Natural killer cell (primary cell): Measurements from ENCODE around the gene GRM5. TPM values are rescaled to one million over a fixed set of nuclear protein-coding genes. Genes with fewer than 3 reads are reported as not detected.

Experiments
- ATAC-seq, 3 donors: fragments of 150-1000 bp in 2 of 3; fragments of 200-7000 bp in 1 of 3; cut with Tn5 transposase; 1 replicate in 1 of 3; 2 replicates in 2 of 3; pipeline ENCODE4 v1.10.0; 2021; ENCODE audit warnings: mild to moderate bottlenecking in 2 of 3, moderate library complexity in 2 of 3
- DNase-seq, 2 donors: peaks; one replicate each; pipeline versions ENCODE4 v3.0.0 to v3.0.0-alpha.2; 2013 to 2021; ENCODE audit warnings: mixed read lengths in 1 of 2
- H3K27ac ChIP-seq: one replicate; pipeline ENCODE4 v1.5.1; 2013; ENCODE audit warnings: mild to moderate bottlenecking, low read length
- H3K27me3 ChIP-seq: one replicate; pipeline ENCODE4 v1.6.1; 2013; ENCODE audit warnings: low read length; ENCODE audit not compliant: control insufficient read depth, insufficient read depth
- H3K36me3 ChIP-seq: one replicate; pipeline ENCODE4 v1.6.1; 2013; ENCODE audit warnings: low read length; ENCODE audit not compliant: control insufficient read depth, insufficient read depth
- H3K4me1 ChIP-seq: one replicate; pipeline ENCODE4 v1.6.1; 2013; ENCODE audit warnings: low read length; ENCODE audit not compliant: control insufficient read depth, insufficient read depth
- H3K4me3 ChIP-seq: one replicate; pipeline ENCODE4 v1.5.1; 2013; ENCODE audit warnings: low read length
- H3K9me3 ChIP-seq: one replicate; pipeline ENCODE4 v1.6.1; 2013; ENCODE audit warnings: low read length; ENCODE audit not compliant: control insufficient read depth, insufficient read depth
- H3K27ac Mint-ChIP-seq, 2 donors: one replicate each; pipeline ENCODE4 v1.8.0; 2022; ENCODE audit warnings: mild to moderate bottlenecking in 2 of 2, mixed read lengths in 2 of 2, moderate library complexity in 1 of 2
- H3K27me3 Mint-ChIP-seq, 2 donors: one replicate each; pipeline ENCODE4 v1.8.0; 2022; ENCODE audit warnings: low read depth in 2 of 2, mixed read lengths in 2 of 2
- H3K36me3 Mint-ChIP-seq: one replicate; pipeline ENCODE4 v1.8.0; 2022; ENCODE audit warnings: mixed read lengths
- H3K4me1 Mint-ChIP-seq, 2 donors: one replicate each; pipeline ENCODE4 v1.8.0; 2022; ENCODE audit warnings: mixed read lengths in 2 of 2
- H3K4me3 Mint-ChIP-seq: one replicate; pipeline ENCODE4 v1.8.0; 2022; ENCODE audit warnings: mild to moderate bottlenecking, moderate library complexity, mixed read lengths
- H3K9me3 Mint-ChIP-seq, 2 donors: one replicate each; pipeline ENCODE4 v1.8.0; 2022; ENCODE audit warnings: mixed read lengths in 2 of 2
- CTCF ChIP-seq: fragments of 200-600 bp; IDR thresholded peaks from one replicate; pipeline ENCODE4 v1.8.0; 2022; ENCODE audit warnings: antibody characterized with exemption
- WGBS: methylation state at CpG from one replicate; pipeline ENCODE4 v1.1.7; 2013; ENCODE audit warnings: missing lambda C conversion rate; ENCODE audit not compliant: insufficient coverage; 5-methylcytosine and 5-hydroxymethylcytosine counted together
- intact Hi-C: fragments of 100-400 bp; cut with micrococcal nuclease; formaldehyde crosslinking; loops from one replicate; pipeline ENCODE4 v1.14.2; 2022
- total RNA-seq, 4 donors: library from RNA; stranded (reverse); fragments of 120-200 nt in 1 of 4; gene quantifications; one replicate each; pipeline versions ENCODE4 v1.2.3 to v1.2.4, GENCODE V29; 2013 to 2022

GRM5 gene
- total RNA-seq, 3 donors from 2014 or later (not counting 1 experiment from before 2014, with no cell fraction given): not detected

GRCh38 chr11:88596786-88597185 is 469.0 kb downstream of the GRM5 start:
- Histone ChIP-seq H3K27ac (no peak overlapping the region), H3K4me3 (no peak overlapping the region), H3K9me3 (no peaks in the 10 kb centered on the region), H3K36me3 (no peaks in the 10 kb centered on the region), H3K4me1 (no peaks in the 10 kb centered on the region), H3K27me3 (no peaks in the 10 kb centered on the region)
- no peak for TF ChIP-seq CTCF
- Mint-ChIP-seq H3K27ac (no peak overlapping the region), H3K36me3 (no peaks in the 10 kb centered on the region), H3K4me1 (no peaks in the 10 kb centered on the region), H3K27me3 (peaks cover 0 to 5% of the 10 kb centered on the region in 2 donors), H3K9me3 (peaks cover 0 to 2% of the 10 kb centered on the region in 2 donors), H3K4me3 (no peak overlapping the region)
- no CpG with 5 or more reads among the region's 2 CpGs for WGBS
- intact Hi-C loops: no loop called here
- no peak for ATAC-seq
- DNase-seq: no peak

GRCh38 chr11:88594274-88594950 is 471.4 kb downstream of the GRM5 start:
- no peaks in the 10 kb centered on the region for H3K36me3 Mint-ChIP-seq
- H3K4me3 Mint-ChIP-seq: no peak overlapping the region
- 100% methylated on average over 1 of the region's 2 CpGs for WGBS
- TF ChIP-seq CTCF: no peak
- Histone ChIP-seq H3K4me1 (no peaks in the 10 kb centered on the region), H3K27me3 (no peaks in the 10 kb centered on the region), H3K27ac (no peak overlapping the region), H3K9me3 (no peaks in the 10 kb centered on the region), H3K4me3 (no peak overlapping the region), H3K36me3 (no peaks in the 10 kb centered on the region)
- H3K27ac Mint-ChIP-seq: no peak overlapping the region
- intact Hi-C loops: no loop called here
- H3K27me3 Mint-ChIP-seq: peaks cover 0 to 2% of the 10 kb centered on the region in 2 donors
- ATAC-seq (no peak), DNase-seq (no peak)
- no peaks in the 10 kb centered on the region for H3K4me1 Mint-ChIP-seq
- H3K9me3 Mint-ChIP-seq: no peaks in the 10 kb centered on the region

- WGBS: 80% methylated on average over 1 of the region's 3 CpGs
- H3K36me3 Mint-ChIP-seq: no peaks in the 10 kb centered on the region
- H3K4me1 Mint-ChIP-seq: no peaks in the 10 kb centered on the region
Measured at GRCh38 chr11:88590361-88590760, 475.4 kb downstream of the GRM5 start.

More at GRCh38 chr11:88590361-88590760, 475.4 kb downstream of the GRM5 start:
- no peak overlapping the region for H3K27ac ChIP-seq
- no peaks in the 10 kb centered on the region for H3K9me3 Mint-ChIP-seq
- H3K9me3 ChIP-seq: no peaks in the 10 kb centered on the region
- intact Hi-C loops: no loop called here
- no peak for TF ChIP-seq CTCF
- peaks cover 0 to 6% of the 10 kb centered on the region in 2 donors for H3K27me3 Mint-ChIP-seq
- no peaks in the 10 kb centered on the region for H3K36me3 ChIP-seq
- DNase-seq: no peak
- no peak overlapping the region for H3K4me3 ChIP-seq
- H3K27me3 ChIP-seq: no peaks in the 10 kb centered on the region
- ATAC-seq: no peak
- no peak overlapping the region for H3K27ac Mint-ChIP-seq
- no peak overlapping the region for H3K4me3 Mint-ChIP-seq
- H3K4me1 ChIP-seq: no peaks in the 10 kb centered on the region
